Endothelial cell of umbilical vein (primary cell): ENCODE data around the gene CST1.

ENCODE experiments used
- CTCF ChIP-seq, 2 donors: IDR thresholded peaks; 1 replicate in 1 of 2; 2 replicates in 1 of 2; pipeline ENCODE4 v1.5.1; 2011; ENCODE audit warnings: low read length in 2 of 2, mild to moderate bottlenecking in 2 of 2, moderate library complexity in 2 of 2, control low read depth in 1 of 2, inconsistent platforms in 1 of 2, low read depth in 1 of 2; ENCODE audit not compliant: insufficient read depth in 1 of 2; ENCODE audit errors: extremely low read depth in 1 of 2
- POLR2A ChIP-seq: IDR thresholded peaks from 2 replicates; pipeline ENCODE4 v1.6.1; 2012; ENCODE audit warnings: low read depth, mild to moderate bottlenecking, control low read depth, low read length
- POLR2AphosphoS5 ChIP-seq: IDR thresholded peaks from 2 replicates; pipeline ENCODE4 v1.6.1; 2012; ENCODE audit warnings: low read depth, mild to moderate bottlenecking, control low read depth, low read length, moderate library complexity; ENCODE audit not compliant: insufficient read depth

GRCh38 chr20:23744817-23745216 lies 5.9 kb downstream of the CST1 start:
- TF ChIP-seq CTCF (IDR thresholded peaks at IDR 0.05; ENCODE audit: extremely low read depth in 1 of 2, insufficient read depth in 1 of 2, low read depth in 1 of 2, low read length in 2 of 2) (no peak), POLR2A (no peak), POLR2AphosphoS5 (no peak)
